Left forelimb (tissue), 1 donor: ENCODE measurements around the gene DCHS2.
A peak's percentile ranks its signal among the peaks of the same experiment; 100 is the strongest.

ENCODE experiments used
- DNase-seq: peaks from one replicate; pipeline ENCODE4 v3.0.0-alpha.2; 2018; ENCODE audit warnings: low spot score

The DCHS2 gene

DNA sequence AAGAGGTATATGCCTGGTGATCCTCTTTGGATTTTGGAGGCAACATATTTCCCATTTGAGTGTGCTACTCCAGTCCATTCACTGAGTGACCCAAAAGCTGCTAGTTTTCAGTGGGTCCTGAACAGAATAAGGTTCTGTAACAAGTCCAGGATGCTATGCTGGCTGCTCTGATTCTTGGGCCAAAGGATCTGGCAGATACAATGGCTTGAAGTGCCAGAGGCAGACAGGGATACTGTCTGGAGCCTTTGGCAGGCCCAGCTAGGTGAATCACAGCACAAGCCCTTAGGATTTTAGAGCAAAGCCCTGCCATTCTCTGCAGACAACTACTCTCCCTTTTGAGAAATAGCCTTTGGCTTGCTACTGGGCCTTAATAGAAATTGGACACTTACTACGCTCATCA lies 40.6 kb downstream of the DCHS2 start:
- no peak for DNase-seq

- DNase-seq: no peak
Measured at GRCh38 chr4:154444958-154445357, 46.6 kb downstream of the DCHS2 start.

DNA sequence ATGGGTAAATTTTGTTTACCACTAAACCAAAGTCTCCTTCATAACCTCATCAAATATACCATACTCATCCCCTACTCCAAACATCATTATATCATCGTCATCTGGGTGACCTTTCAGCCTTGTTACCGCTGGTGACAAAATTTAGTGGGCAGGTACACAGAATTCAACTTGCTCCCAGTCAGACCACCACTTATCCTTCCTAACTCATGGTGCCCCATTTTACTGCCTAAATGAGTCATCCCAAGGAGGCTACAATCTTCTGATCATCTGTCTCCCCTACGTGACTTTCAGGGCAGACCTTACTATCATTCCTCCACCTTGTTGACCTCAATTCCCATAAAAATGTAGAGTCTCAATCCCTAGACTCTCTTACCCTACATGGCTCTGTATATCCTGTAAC lies 49.6 kb downstream of the DCHS2 start:
- no peak for DNase-seq

GRCh38 chr4:154441124-154441523 lies 50.5 kb downstream of the DCHS2 start:
- DNase-seq: no peak

DNA sequence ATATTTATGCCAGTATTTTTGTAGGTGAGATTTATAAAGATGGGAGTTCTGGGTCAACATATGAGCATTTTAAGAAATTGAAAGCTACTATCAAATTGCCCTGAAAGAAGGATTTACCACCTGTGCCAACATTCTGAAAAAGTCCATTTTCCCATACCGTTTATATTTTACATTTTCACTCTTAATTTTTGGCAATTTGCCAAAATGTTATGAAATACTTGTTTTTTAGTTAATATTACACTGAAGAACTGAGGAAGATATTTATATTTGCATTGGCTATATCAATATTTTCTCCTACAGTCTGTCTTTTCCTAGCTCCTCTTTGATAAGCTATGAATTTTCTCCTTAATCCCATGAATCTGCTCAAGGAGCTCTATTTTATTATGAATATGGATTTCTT lies 52.4 kb downstream of the DCHS2 start:
- no peak for DNase-seq

DNA sequence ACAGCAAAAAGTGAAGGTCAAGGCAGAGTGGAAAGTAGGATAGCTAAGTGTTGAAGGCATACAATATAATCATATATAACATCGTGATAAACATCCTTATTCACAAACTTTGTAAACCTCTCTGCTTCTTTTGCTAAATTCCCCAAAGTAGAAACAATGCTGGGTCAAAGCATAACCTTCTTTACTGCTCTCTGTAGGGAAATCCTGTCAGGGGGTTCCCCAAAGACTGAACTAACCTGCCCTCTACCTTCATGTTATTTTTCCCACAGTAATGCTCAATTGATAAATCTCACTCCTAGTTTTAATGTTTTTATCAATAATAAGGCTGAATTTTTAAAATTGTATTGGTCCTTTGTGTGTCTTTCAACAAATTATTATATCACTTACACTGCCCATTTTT lies 55.7 kb downstream of the DCHS2 start:
- no peak for DNase-seq

- no peak for DNase-seq
Measured at GRCh38 chr4:154433543-154433942, 58.1 kb downstream of the DCHS2 start.

GRCh38 chr4:154429176-154429575 lies 62.4 kb downstream of the DCHS2 start:
- no peak for DNase-seq

GRCh38 chr4:154427149-154427548 lies 64.5 kb downstream of the DCHS2 start:
- no peak for DNase-seq

- DNase-seq: no peak
Measured at GRCh38 chr4:154425514-154425913, 66.1 kb downstream of the DCHS2 start.

DNA sequence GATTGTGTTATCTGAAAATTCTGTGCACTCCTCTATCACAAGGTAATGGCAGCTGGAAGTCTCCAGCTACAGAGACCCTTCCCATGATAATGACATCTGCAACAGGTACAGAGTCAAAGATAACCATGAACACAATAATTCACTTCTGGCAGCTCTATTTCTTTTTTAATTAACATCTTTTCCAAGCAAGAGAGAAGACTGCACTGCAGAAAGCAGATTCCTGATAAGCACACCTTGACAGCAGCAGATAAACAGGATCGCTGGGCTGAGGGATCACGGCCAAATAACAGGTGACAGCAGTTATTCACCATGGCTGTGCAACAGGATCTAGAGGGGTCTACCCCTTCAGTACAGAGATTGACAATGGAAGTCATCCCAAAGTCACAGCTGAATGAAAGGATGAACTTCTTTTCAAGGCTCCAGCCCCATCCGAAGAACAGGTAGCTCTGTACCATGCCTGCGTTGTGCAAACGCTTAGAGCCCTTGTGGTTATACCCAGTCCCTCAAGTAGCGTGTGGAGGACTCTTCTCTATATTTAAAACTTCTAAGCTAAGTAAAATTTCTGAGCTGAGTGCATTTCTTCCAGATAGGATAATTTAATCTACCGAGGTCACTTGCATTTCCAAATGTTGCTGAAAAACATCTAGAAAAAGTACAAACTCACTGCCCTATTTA lies 66.7 kb downstream of the DCHS2 start:
- DNase-seq: no peak

DNA sequence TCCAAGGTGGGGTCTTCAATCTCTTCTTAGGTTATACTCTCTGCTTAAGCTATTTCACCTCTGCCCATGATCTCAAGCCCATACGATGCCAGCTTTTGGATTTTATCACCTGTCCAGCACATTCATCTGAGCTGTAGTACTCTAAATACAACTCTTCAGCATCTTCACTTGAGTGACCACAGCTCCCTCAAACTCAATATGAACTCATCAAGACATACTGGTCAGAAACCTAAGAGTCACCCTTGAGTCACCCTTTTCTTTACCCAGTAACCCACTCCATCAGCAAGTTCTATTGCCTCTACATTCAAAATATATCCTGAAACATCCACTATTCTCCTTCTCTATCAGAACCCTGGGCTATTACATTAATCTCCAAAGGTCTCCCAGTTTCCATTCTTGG lies 69.4 kb downstream of the DCHS2 start:
- DNase-seq: no peak

- DNase-seq: no peak
Measured at GRCh38 chr4:154421618-154422017, 70.0 kb downstream of the DCHS2 start.

GRCh38 chr4:154417373-154417673 lies 74.3 kb downstream of the DCHS2 start:
- DNase-seq: no peak

- peak; percentile 77 for DNase-seq
Measured at GRCh38 chr4:154416190-154416547, 75.4 kb downstream of the DCHS2 start.

DNA sequence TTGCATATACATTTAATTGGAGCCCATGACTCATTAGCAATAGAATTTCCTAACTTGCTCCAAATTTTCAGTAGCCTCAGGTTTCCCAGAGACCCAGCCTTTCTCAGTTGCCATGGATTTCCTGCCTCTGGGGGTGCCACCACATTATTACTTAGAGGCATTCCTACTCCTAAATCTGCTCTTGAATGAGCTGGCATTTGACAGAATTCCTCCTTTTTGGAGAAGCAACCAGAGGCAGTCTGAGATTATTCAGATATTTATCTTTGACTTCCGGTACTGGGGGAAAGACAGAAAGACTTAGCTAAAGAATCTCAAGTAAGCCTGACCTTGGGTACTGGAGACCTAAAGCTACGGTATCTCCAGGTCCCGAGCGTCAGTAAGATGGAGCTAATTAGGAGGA lies 76.3 kb downstream of the DCHS2 start:
- no peak for DNase-seq

DNA sequence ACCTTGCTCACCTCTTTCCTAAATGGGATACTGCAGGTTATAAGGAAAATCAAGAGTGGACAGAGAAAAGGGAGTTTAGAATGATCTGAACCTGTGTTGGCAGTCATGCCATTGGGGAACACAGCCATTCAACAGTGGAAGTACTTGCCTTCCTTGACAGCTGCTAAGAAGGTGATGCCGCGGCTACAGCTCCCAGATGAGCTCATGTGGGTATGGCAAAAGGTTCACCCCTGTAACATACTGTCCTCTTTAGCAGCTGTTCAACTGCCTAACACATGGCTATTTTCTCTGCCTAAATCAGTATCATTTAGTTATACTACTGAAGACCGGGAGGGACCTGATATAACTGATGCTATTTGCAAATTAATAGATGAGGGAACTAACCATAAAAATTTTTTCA lies 76.8 kb downstream of the DCHS2 start:
- DNase-seq: no peak

DNA sequence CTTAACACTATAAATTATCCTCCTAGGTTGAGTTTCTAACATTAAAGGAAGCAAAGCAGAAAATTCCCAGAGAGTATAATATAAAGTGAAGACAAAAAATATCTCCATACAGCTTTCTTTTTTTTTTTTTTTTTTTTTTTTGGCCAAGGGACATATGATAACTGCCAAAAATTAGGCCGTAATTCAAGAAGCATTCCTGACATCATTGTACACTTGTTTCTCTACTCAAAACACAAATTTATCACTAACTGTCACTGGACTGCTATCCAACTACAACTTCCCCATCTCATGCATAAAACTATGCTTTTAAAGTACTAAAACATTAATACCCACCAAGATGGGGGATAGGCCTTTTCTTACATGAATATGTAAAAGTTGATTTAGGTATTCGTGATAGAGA lies 77.2 kb downstream of the DCHS2 start:
- DNase-seq: no peak

DNA sequence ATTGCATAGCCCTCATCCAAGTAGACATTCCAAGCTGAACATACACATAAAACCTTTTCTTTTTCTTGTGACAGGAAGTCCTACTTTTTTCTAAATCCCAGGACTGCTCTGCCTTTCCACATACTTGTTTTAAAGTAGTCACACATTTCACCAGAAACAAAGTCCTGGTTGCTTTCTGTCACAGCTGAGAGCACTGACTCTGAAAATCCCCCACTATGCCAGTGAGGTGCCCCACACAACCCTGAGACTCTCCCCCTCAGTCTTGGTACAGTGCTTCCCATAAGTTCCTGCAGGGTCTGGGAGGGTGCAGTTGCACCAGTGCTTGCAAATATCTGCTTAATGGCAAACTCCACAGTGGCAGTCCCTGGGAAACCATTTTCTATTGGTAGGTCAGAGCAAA lies 84.2 kb downstream of the DCHS2 start:
- no peak for DNase-seq

GRCh38 chr4:154406018-154406795 lies 85.4 kb downstream of the DCHS2 start:
- no peak for DNase-seq

DNA sequence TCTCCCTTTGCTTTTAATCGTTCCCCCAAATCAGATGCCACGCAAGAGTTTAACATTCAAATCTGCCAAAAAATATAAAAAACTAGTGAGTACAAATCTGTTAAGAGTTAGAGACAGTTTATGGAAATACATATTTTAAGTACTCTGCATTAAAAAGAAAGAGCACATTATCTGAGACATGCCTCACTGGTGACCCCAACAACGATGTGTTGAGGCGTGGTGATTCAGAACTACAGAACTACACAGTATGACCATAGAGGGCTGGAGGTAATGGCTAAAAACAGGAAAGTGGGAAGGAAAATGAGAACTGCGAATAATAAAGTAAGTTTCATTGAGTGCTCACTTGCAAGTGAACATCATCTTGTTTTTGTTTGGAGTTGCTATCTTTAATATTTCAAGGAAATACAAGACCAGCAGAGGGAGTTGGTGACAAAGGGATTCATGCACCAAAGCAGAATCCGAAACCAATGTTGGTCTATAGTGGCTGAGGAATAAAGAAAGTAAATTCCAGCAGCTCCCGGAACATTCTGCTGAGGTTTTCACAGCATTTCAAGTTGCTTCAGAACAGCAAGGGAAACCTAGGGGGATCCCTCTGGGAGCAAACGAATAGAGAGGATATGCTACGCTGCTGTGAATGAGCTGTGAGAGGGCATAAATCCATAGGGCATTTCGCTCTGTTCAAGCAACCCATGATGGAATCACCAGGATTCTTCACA lies 92.2 kb downstream of the DCHS2 start:
- DNase-seq: no peak

- no peak for DNase-seq
Measured at GRCh38 chr4:154390324-154390723, 101.3 kb downstream of the DCHS2 start.

- no peak for DNase-seq
Measured at GRCh38 chr4:154389148-154389547, 102.5 kb downstream of the DCHS2 start.
